Ecto neural progenitor cell (in vitro differentiated cells): ENCODE measurements around the gene BAG3.
"Not testable (repeated sequence)": the region's sequence is repeated elsewhere in the genome, so short reads cannot be mapped to it uniquely, and the experiment has no call there.

ENCODE experiments used
- DNase-seq: peaks from one replicate; pipeline ENCODE4 v3.0.0-alpha.2; 2018; ENCODE audit warnings: low spot score

BAG3 gene

DNA sequence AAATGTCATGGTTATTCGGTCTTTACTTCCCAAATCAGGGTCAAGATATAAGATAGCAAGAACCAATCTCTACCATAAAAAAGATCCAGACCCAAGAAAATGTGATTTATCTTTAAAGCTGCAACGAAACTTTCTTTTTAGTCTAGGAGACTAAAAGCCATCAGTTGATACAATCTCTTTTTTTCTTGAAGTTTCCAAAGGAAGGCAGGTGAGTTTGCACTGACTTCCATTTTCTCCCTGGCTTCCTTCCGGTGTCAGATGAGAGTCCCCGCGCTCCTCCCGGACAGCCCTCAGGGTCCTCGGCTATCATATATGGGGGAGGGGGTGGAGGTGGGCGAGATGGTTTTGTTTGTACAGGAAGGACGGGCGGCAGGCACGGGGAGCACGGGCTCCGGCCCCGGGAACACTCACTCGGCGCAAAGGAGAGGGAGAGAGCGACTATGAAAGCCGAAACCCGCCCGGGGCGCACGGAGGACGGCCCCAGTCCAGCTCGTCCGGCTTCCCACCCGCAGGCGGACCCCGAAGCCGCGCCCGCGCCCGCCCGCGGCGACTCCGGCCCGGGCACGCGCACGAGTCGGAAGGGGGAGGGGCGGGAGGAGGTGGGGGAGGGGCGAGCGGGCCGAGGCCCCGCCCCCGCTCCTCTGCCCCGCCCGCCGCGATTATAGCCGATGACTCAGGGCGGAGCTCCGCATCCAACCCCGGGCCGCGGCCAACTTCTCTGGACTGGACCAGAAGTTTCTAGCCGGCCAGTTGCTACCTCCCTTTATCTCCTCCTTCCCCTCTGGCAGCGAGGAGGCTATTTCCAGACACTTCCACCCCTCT, at the start of gene BAG3:
Gene BAG3 (plus strand): TSS at position 689 of the 822 bp plus-strand sequence. CDS start 296 bp downstream, outside the sequence.
- peak; percentile 94 for DNase-seq

DNA sequence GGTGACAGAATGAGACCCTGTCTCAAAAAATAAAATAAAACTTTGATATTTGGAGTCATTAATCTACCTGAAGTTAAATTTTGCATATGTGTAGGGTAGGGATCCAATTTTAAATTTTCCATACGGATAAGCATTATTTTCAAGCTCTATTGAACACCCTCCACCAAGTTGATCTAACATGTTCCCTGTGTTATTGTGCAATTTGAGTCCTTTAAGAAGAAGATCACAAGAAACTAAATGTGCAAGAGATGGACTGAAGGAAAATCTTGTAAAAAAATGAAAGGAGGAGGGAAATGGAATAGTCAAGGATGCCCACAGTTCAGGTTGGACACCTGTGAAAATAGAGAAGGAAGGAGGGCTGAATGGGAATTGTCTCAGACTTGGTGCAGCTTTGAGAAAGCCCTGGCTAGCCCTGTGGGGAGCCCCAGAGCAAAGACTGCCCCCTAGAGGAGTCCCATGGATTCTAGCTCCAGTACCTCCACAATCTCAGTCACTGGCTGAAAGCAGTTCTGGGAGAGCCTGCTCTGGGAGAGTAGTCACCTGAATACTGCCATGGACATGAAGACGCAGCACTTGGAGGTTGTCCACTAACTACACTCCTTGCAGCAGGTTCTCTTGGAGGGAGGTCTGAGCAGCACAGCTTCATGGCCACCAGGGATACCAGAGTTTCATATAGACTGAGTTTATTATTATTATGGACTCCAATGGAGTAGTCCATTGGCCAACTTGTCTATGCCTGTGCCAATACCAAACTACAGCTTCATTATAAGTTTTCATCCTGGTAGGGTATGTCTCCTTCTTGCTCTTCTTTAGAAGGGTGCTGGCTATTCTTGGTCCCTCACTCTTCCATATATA, 48.7 kb upstream of the BAG3 start:
- DNase-seq = no peak

DNA sequence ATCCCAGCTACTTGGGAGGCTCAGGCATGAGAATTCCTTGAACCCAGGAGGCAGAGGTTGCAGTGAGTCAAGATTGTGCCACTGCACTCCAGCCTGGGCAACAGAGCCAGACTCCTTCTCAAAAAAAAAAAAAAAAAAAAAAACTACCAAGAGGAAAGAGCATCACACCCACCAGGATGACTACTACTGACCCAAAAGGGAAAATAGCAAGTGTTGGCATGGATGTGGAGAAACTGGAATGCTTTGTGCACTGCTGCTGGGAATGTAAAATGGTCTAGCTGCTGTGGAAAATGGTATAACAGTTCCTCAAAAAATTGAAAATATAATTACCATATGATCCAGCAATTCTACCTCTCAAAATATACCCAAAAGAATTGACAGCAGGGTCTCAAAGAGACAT, 46.7 kb upstream of the BAG3 start:
- no peak for DNase-seq

DNA sequence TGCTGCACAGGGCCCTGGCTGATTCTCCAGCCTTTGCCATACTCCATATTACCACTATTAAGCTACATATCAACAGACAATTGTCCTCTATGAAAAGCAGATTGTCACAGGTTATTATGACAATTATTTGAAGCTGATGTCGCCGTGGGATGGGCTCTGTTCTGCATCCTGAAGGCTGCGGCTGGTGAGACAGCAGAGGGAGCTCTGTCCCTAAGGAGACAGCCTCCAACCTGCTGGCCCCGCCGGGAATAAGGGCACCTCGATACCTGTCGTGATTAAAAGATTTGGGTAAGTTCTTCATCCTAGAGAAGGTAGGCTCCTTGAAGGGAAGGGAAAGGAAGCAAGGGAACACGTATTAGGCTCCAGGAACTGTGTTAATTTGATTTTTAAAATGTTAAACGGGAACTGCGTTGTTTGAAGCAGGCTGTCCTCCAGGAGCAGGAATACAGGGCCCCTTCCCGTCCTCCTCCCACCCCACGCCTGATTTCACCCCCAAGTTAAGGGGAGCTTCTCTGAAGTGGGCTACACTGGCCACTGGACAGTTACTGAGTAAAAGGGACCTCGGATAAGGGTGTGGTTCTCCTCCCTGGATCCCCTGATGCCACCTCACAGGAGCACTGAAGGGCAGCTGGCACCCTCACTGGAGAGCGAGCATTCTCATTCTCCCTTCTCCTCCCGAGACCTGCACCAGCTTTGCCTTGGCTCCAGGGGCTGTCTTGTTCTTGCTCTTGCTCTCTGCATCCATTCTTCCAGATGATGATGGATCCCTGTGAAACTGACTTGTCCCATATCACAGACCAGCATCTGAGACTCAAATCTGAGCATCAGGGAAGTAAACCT, 42.6 kb upstream of the BAG3 start:
- peak; percentile 55 for DNase-seq

DNA sequence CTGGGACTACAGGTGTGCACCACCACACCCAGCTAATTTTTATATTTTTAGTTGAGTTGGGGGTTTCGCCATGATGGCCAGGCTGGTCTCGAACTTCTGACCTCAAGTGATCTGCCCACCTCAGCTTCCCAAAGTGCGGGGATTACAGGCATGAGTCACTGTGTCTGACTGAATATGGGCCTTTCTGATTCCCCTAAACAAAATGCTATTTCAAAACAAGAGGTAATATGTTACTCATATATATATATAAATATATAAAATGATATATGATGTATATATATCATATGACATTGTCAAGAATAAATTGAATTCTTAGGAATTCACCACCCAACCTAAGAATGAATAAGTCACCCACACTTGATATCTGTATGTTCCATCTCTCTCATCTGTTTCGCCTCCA, 41.7 kb upstream of the BAG3 start:
- DNase-seq = no peak

DNA sequence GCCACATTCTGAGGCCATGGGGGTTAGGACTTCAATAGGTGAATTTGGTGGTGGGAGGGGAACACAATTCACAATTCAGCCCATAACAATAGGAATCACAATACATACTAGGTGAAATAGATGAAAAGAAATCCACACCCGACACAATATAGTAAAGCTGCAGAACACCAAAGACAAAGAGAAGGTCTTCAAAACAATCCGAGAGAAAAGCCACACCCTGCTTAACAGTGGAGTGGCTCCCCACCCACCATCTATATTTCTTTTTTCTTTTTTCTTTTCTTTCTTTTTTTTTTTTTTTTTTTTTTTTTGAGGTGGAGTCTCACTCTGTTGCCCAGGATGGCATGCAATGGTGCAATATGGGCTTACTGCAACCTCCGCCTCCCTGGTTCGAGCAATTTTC, 39.7 kb upstream of the BAG3 start:
- DNase-seq = no peak

DNA sequence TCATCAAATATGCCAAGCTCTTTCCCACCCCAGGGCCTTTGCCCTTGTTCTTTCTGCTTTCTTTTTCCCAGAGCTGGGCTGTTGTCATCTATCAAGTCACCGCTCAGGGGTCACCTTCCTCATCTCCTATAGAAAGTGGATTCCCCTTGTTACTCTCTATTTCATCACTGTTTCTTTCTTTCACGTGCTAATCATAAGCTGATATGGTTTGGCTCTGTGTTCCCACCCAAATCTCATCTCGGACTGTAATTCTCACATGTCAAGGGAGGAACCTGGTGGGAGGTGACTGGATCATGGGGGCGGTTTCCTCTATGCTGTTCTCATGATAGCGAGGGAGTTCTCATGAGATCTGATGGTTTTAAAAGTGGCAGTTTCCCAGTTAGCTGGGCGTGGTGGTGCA, 37.4 kb upstream of the BAG3 start:
- no peak for DNase-seq

DNA sequence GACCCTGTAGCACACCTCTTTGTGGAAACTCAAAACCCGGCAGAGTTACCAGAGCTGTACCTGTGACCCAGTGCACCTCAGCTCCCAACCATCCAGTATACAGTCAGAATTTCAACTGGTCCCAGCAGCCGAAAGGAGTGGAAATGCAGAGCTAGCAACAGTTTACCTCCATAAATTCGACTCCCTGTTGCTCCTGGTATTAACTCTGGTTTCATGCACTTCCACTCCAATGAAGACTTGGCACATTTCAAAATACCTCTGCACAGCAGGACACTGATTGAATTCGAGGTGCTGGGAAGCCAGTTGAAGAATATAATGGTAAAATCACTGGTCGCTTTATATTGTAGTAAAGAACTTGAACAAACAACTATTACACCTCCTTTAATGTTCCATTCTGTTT, 36.5 kb upstream of the BAG3 start:
- DNase-seq = no peak

DNA sequence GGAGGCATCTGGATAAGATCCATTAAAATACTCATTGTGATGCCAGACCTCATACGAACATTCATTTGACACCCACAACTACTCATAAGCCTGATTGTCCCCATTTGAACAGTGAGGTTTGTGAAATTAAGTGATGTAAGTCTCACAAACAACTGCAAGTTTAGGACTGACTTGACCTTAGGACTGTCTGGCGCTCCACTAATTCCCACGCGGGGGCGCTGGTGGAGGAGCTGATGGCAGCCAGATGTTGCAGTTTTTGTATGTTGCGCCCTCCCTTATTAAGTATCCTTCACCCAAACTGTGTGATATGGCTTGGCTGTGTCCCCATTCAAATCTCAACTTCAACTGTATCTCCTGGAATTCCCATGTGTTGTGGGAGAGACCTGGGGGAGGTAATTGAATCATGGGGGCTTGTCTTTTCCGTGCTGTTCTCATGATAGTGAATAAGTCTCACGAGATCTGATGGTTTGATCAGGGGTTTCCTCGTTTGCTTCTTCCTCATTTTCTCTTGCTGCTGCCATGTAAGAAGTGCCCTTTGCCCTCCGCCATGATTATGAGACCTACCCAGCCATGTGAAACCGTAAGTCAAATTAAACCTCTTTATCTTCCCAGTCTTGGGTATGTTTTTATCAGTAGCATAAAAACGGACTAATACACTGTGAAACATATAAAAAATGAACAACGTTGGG, 34.2 kb upstream of the BAG3 start:
- DNase-seq = no peak

DNA sequence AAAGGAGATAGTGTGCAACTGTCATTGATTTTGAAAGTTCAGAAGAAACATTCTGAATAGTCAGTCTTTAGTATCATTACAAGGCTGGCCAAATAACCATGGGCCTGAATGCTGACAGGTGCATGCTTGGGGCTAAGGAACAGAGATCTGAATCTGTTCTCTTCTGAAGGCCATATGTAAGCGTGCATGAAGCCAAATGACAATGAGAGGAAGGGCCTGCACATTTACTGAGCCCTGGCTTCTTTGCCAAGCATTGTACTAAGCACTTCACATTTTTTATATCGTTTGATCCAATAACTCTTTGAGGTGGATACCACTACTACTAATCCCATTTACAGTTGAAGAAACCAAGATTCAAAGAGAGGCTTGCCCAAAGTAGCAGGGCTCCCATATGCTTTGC, 32.0 kb upstream of the BAG3 start:
- no peak for DNase-seq

DNA sequence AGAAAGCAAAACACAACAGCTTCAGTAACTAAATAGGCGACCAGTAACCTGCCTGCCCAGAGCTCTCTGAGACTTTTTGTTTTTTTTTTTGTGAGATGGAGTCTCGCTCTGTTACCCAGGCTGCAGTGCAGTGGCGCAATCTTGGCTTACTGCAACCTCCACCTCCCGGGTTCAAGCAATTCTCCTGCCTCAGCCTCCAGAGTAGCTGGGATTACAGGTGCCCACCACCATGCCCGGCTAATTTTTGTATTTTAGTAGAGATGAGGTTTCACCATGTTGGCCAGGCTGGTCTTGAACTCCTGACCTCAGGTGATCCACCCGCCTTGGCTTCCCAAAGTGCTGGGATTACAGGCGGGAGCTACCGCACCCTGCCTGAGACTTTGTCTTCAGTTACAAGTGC, 31.4 kb upstream of the BAG3 start:
- not testable (repeated sequence) for DNase-seq

DNA sequence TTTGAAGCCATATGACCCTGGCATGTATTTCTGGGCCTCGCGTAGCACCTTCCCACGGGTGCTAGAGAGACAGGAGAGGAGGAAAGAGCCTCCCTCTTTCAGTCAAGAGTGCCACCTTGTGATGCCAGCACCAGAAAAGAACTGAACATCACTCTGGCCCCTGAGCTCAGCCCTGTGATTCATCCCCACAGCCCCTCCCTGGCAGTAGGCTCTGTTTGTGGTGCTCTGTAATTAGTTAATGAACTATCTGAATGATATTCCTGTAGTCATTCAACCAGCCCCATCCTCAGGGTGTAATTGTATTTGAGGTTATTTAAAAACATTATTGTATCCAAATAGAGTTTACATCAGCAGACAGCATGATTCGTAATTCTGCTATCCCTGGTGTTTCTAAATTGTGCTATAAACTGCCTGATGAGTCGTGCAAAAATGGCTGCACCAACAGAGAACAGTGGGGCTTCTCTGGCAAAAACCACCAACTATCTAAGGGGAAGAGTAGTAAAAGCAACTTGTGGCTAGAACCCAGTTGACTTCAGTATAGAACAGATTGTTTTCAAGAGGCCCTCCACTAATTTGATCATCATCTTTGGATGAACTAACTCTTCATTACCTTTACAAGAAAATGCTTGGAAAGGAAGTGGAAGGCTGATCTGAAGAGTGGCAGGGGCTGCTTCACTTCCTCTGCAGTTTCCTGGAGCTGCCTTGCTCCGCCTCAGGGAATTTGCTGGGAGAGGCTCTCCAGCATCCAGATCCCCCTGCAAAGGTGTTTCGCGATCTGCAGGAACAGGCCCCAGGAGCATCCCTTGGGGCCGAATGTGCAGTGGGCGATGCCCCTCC, 30.7 kb upstream of the BAG3 start:
- DNase-seq = no peak

DNA sequence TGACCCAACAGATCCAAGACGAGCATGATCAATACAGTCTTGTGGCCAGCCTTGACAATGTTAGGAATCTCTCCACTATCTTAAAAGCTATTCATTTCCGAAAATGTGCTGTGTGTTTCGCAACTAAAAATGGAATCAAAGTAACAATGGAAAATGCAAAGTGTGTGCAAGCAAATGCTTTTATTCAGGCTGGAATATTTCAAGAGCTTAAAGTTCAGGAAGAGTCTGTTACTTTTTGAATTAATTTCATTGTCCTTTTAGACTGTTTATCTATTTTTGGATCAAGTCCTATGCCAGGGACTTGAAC, 30.1 kb upstream of the BAG3 start:
- no peak for DNase-seq

DNA sequence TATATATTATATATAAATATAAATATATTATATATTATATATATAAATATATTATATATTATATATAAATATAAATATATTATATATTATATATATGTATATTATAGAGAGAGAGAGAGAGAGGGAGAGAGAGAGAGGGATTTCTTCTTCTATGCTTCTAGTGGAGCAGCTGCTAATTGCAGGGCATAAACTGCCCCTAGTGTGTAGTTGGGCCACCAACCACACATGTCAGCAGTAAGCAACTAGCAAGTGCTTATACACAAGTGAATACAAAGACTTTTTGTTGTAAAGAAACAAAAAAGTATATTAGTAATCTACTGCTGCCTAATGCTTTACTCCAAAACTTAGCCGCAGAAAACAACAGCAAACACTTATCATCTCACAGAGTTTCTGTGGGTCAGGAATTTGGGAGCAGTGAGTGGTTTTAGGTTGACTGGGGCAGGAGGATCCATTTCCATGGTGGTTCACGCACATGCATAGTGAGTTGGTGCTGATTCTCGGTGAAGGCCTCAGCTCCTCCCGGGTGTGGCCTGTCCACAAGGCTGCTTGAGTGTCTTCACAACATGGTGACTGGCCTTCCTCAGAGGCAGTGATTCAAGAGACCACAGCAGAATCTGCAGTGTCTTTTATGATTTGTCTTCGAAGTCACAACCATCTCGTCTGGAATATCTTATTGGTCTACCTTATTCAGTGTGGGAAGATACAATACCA, 25.5 kb upstream of the BAG3 start:
- DNase-seq = no peak

DNA sequence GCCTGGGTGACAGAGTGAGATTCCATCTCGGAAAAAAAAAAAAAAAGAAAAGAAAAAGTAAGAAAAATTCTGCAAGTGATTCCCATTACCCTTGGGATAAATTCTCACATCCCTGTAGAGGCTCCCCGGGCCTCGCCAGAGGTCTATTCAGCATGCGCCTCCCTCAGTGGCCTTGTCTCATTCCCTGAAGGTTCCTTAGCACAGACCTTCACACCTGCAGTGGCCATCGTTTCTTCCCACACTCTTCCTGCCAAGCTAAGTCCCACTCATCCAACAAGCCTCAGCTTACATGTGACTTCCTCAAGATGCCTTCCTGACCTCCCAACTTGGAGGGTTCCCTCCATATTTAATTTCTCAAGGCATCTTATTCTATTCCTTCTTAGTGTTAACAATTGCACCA, 20.9 kb upstream of the BAG3 start:
- DNase-seq = no peak

DNA sequence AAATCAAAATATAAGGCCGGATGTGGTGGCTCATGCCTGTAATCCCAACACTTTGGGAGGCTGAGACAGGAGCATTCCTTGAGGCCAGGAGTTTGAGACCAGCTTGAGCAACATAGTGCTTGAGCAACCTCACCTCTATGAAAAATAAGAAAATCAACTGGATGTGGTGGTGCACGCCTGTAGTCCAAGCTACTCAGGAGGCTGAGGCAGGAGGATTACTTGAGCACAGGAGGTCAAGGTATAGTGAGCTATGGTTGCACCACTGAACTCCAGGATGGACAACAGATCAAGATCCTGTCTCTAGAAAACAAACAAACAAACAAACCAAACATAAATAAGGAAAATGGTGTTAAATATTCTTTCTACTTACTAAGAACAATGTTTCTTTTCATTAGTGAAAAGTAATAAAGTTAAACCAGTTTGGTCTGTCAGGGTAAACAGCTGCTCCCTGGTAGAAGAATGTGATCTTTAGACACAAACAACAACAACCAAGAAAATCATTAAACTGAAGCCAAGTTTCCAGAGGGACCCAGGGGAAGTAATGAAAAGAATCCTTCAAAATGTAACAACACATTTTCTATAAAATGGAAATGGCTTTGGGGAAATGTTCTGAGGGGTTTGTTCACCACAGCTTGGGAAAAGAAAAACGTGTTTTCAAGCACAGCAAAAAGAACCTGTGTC, 17.5 kb upstream of the BAG3 start:
- no peak for DNase-seq

DNA sequence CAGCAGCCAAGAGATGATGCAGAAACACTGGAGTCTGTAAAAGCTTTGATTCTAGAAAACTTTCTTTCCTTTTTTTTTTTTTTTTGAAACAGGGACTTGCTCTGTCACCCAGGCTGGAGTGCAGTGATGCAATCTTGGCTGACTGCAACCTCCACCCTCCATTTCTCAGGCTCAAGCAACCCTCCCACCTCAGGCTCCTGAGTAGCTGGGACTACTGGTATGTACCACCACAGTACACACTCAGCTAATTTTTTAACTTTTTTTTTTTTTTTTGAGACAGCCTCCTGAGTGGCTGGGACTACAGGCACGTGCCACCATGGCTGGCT, 17.0 kb upstream of the BAG3 start:
- no peak for DNase-seq

DNA sequence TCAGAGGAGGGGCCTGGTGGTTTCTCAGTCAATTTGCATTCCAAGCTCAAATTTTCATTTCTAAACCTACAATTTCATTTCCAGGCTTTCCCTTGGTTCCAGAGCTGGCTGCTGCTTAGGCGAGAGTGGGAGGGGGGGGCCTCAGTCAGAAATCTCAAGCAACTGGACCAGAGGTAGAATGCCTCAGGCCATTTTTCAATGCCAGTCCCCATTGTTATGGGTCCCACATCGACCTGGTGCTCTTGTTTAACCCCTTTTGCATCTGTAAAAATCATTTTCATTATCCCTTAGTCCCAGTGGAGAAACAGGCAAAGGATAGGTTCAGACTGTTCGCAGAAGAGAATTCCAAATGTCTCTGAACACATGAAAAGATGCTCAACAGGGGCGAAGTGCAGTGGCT, 13.5 kb upstream of the BAG3 start:
- no peak for DNase-seq

DNA sequence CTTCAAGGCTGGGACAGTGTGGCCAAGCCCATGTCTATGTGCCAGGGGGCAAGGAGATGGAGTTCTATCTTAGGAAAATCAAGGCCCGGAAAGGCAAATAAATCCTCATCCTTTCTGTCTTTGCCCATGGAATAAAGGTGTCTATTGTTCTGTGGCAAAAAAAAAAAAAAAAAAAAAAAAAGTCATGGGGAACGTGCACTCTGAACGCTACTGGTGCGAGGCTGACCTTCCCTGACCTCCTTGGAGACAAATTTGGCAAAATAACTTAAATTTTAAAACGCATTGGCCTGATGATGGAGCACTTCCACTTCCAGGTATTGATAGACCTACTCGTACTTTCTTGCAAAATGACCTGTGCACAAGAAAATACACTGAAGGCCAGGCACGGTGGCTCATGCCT, 12.2 kb upstream of the BAG3 start:
- no peak for DNase-seq

DNA sequence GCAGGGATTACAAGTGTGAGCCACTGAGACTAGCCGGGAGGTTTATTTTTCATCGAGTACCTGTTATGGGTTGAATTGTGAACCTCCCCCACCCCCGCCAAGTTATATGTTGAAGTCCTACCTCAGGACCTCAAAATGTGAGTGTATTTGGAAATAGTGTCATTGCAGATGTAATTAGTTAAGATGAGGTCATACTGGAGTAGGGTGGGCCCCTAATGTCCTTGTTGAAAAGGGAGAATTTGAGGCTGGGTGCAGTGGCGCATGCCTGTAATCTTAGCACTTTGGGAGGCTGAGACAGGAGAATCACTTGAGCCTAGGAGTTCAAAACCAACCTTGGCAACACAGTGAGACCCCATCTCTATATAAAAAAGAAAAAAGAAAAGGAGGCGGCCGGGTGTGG, 10.8 kb upstream of the BAG3 start:
- no peak for DNase-seq
